ENCODE data around the gene RASGRF1.

DNA sequence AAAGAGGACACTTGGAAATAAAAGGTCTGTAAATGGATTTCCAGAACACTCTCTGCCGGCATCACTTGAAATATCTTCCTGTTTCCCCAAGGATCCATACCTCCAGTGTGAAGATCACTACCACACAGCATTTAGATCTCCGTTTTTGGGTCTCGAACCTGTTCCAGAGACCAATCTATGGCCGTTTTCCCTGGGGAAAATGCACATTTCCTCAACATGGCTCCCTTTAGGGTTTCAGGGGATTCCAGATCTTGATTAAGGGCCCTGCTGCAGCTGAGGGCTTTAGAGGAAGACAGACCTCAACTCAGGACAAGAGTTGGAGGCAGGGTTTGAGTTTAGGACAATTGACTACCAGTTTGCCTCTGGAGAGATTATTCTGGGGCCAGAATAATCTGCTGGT, 147.8 kb downstream of the RASGRF1 start:
- TF ChIP-seq POLR2A (IDR thresholded peaks at IDR 0.05): no peak
- TF ChIP-seq, protein P1, sequence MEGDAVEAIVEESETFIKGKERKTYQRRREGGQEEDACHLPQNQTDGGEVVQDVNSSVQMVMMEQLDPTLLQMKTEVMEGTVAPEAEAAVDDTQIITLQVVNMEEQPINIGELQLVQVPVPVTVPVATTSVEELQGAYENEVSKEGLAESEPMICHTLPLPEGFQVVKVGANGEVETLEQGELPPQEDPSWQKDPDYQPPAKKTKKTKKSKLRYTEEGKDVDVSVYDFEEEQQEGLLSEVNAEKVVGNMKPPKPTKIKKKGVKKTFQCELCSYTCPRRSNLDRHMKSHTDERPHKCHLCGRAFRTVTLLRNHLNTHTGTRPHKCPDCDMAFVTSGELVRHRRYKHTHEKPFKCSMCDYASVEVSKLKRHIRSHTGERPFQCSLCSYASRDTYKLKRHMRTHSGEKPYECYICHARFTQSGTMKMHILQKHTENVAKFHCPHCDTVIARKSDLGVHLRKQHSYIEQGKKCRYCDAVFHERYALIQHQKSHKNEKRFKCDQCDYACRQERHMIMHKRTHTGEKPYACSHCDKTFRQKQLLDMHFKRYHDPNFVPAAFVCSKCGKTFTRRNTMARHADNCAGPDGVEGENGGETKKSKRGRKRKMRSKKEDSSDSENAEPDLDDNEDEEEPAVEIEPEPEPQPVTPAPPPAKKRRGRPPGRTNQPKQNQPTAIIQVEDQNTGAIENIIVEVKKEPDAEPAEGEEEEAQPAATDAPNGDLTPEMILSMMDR (IDR thresholded peaks at IDR 0.05): no peak
- TF ChIP-seq EP300 (IDR thresholded peaks at IDR 0.05): no peak
- TF ChIP-seq POLR2AphosphoS5 (IDR thresholded peaks at IDR 0.05): no peak
